HG02981 (cell line): ENCODE data around the gene COQ8A.
"Not testable (repeated sequence)": the region's sequence is repeated elsewhere in the genome, so short reads cannot be mapped to it uniquely, and the experiment has no call there.

ENCODE experiments used
- ATAC-seq: cut with Tn5 transposase; IDR thresholded peaks from one replicate; pipeline ENCODE4 v1.9.1; 2021; ENCODE audit warnings: mild to moderate bottlenecking, moderate library complexity; ENCODE audit not compliant: unreplicated experiment

Gene COQ8A

DNA sequence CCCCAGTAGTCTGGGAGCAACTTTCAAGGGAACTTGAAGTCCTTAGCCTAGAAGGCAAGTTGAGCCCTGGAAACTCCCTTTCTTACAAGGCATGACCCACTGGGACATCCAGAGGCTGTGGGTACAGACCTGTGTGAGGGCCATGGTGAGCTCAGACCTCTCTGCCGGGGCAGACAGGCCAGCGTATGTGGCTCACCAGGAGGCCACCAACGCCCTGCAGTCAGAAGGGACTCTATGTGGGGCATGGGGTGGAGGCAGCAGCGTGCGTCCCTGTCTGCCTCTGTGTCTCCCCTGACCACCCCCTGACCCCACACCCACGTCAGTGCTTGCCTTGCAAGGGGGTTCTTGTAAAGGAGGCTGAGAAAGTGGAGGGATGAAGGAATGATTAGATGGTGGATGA is 10.8 kb downstream of the COQ8A start:
- ATAC-seq: no peak

- ATAC-seq: no peak
Observed at GRCh38 chr1:226951286-226952117, 11.4 kb downstream of the COQ8A start.

DNA sequence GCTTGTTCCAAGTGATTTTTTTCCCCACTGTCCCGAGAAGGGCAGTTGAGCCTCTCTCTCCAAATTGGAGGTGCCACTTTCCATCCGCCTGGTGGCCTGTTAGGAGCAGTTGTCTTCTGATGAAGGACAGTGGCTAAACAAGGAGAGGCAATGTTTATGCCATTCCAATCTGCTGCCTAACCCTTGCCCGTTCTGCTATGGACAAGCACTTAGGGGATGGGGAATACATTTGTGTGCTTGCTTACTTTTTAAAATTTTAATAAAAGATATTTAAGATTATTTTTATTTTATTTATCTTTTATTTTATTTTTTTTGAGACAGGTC is 12.0 kb downstream of the COQ8A start:
- no peak for ATAC-seq

DNA sequence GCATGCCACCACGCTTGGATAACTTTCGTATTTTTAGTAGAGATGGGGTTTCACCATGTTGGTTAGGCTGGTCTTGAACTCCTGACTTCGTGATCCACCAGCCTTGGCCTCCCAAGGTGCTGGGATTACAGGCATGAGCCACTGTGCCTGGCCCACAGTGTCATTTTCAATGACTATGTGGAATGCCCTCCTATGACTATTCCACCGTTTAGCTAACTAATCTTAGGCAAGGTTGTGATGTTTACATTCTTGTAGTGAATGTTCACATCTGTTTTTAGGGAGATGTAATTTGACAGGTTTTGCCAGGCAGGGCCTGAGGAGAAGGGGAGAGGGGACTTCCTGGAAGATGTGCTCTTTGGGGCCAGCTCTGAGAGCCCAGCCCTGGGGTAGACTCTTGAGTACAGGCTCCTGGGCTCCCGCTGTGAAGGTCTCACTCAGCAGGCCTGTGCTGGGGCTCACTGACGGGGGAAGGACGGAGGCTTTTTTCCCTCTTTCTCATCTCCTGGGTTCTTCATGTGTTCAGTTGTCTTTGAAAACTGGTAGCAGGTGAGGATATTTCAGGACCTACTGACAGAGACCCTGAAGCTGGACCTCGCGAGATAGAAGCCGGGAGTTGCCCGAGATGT is 13.2 kb downstream of the COQ8A start:
- ATAC-seq: no peak

DNA sequence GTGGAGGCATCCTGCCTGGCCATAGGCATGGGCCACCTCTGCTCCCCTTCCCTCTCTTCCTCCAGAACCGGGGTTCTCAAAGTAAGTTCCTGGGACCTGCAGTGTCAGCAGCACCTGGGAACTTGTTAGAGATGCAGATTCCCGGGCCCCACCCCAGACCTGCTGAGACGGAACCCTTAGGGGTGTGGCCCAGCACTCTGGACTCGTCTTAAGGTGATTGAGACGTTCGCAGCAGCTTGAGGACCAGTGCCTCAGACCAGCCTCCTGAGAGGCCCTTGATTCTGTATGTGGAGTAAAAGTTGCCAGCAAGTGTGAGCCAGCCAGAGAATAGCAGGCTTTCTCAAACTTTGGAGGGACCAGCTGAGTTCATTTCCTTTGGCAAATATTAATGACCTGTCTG is 14.2 kb downstream of the COQ8A start:
- ATAC-seq: no peak

DNA sequence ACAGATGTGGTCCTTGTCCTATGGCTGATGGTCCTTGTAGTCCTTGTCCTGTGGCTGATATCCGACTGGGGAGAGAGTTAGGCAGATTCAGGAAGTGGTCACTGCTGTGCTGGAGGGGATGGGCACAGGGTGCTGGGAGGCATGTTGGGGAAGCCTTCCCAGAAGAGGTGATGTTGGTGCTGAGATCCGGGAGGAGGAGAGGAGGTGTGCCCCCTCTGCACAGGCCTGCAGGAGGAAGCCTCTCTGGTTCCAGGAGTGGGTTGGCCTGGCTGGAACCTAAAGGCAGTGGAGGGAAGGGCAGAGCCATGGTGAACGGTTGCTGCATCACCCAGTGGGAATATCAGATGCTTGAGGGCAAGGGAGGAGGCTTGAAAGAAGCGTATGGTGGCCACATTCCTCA is 14.7 kb downstream of the COQ8A start:
- no peak for ATAC-seq

DNA sequence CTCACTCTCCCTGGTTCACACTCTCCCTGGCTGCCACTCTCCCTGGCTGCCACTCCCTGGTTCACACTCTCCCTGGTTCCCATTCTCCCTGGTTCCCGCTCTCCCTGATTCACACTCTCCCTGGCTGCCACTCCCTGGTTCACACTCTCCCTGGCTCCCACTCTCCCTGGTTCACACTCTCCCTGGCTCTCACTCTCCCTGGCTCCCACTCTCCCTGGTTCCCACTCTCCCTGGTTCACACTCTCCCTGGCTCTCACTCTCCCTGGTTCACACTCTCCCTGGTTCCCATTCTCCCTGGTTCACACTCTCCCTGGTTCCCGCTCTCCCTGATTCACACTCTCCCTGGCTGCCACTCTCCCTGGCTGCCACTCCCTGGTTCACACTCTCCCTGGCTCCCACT is 15.8 kb downstream of the COQ8A start:
- ATAC-seq: not testable (repeated sequence)

DNA sequence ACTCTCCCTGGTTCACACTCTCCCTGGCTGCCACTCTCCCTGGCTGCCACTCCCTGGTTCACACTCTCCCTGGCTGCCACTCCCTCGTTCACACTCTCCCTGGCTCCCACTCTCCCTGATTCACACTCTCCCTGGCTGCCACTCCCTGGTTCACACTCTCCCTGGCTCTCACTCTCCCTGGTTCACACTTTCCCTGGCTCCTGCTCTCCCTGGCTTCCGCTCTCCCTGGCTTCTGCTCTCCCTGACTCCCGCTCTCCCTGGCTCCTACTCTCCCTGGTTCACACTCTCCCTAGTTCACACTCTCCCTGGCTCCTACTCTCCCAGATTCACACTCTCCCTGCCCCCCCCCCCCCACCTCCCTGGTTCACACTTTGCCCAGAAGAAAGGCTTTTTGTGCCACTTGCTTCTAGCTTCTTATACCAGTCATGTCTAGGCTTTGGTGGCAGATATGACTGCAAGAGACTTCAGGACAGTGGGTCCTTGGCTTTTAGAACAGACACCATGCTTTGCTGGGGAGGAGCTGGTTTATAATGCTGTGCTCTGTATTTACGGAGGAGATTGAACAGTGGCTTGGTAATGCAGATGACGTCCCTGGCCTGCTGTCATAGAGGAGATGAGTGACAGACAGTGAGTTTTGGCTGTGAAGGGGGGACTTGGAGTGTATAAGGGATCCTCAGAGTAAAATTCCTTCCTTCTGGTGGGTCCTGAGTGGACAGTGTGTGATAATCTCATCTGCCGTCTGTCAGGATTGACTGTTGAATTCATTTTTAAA is 17.0 kb downstream of the COQ8A start:
- no peak for ATAC-seq

GRCh38 chr1:226957714-226958113 is 17.6 kb downstream of the COQ8A start:
- no peak for ATAC-seq

DNA sequence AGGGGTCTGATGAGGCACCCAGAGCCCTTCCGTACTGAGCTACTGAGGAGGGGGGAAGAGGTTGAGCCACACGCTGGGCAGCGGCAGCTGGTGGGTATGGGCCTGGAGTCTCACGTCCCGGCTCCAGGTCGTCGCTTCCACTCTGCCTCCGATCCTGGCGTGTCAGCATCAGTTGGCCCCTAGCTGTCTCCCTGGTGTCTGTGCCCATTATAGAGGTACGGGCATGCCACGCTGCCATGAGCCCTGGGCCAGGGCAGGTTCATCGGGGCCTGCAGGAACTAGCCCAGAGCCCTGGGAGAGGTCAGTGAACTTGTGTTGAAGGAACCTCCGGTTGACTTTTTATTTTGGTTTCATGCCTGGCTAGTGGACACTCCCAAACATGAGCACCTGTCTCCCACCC is 18.2 kb downstream of the COQ8A start:
- ATAC-seq: no peak

DNA sequence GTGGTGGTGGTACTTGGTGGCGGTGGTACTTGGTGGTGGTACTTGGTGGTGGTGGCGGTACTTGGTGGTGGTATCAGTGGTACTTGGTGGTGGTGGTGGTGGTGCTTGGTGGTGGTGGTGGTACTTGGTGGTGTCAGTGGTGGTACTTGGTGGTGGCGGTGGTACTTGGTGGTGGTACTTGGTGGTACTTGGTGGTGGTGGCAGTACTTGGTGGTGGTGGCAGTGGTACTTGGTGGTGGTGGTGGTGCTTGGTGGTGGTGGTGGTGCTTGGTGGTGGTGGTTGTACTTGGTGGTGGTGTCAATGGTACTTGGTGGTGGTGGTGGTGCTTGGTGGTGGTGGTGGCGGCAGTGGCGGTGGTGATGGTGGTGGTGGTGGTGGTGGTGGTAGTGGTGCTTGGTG is 20.2 kb downstream of the COQ8A start:
- no peak for ATAC-seq

- ATAC-seq: no peak
Observed at GRCh38 chr1:226960944-226961765, 21.1 kb downstream of the COQ8A start.

- no peak for ATAC-seq
Observed at GRCh38 chr1:226962421-226963391, 22.6 kb downstream of the COQ8A start.

DNA sequence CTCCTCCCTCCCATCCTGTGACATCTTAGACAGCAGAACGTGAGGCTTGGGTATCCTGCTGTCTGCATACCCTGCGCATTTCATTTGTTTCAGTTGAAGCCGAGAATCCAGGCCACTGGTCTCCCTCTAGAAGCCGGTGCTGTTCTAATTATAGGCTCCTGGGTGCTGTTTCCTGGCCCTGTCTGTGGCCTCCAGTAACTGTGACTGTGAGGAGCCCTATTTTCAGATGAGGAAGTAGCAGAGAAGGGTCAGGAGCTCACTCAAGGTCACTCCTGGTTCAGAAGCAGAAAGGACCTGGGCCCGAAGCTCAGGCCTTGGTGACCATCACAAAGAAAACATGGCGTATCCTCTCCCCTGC is 24.0 kb downstream of the COQ8A start:
- ATAC-seq: no peak

- ATAC-seq: no peak
Observed at GRCh38 chr1:226964611-226965486, 24.8 kb downstream of the COQ8A start.

DNA sequence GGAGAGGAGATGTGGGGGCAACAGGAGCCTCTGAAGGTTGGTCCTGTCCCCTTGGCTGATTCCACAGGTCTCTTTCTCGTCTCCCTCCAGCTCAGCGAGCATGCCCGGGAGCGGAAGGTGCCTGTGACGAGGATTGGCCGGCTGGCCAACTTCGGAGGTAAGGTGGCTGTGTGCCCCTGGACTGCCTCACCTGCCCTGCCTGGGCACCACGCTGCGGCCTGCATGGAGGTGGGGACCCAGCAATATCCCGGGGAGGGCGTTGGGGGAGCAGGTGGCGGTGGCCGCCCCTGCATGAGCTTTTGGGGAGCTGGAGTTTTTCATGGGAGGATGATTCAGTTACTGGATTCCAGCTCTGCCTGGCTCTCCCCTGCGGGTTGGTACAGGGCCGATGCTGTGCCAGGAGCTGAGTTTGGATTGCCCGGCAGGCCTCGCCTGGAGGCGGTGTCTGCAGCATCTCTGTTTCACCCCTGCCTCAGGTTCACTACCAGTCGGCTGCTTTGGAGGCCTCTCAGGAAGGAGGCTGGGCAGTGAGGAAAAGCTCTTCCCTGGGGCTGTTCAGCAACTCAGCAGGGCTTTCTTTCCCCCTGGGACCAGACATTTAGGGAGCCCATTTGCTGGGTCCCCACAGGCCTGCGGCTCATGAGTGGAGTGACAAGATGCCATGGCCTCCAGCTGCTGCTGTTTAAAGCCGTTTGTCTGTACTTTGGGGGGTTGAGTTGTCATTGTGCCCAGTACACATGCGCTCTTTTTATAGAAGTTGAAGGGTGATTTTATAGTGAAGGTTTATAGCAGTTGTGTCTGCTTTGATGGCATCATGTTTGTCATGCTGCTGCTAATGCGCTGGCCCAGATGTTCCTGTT is 25.7 kb downstream of the COQ8A start:
- ATAC-seq: no peak

DNA sequence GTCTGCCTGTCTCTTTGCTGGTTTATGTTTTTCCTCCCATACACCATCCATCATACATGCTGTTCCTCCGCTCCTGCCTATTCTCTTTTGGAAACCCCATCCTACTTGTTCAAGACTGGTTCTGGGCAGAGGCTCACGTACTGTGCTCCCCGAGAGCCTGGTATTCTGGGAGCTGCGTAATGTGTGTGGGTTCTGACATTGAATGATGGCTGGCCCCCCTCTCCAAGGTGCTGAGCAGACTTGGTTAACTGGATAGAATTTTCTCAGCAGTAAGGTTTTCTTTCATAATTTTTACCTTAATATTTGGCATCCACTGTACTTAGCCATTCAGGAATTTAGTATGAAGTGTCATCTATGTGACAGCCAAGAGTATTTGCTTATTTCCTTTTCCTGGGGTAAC is 26.6 kb downstream of the COQ8A start:
- no peak for ATAC-seq

GRCh38 chr1:226967665-226968064 is 27.6 kb downstream of the COQ8A start:
- ATAC-seq: no peak
